IPS-20b (cell line): Measurements from ENCODE around the gene EIF3I.

Experiments used
- H3K27ac ChIP-seq: one replicate; pipeline ENCODE4 v1.5.1; 2013; ENCODE audit warnings: low read length
- H3K27me3 ChIP-seq: 2 replicates; pipeline ENCODE4 v1.6.1; 2013; ENCODE audit warnings: mild to moderate bottlenecking, low read length, inconsistent platforms; ENCODE audit not compliant: insufficient read depth
- H3K36me3 ChIP-seq: 2 replicates; pipeline ENCODE4 v1.6.1; 2013; ENCODE audit warnings: low read depth, mild to moderate bottlenecking, inconsistent platforms, low read length, moderate library complexity; ENCODE audit not compliant: insufficient read depth
- H3K4me1 ChIP-seq: 2 replicates; pipeline ENCODE4 v1.6.1; 2013; ENCODE audit warnings: mild to moderate bottlenecking, control low read depth, inconsistent platforms, low read length, moderate library complexity; ENCODE audit not compliant: insufficient read depth
- H3K4me3 ChIP-seq: 2 replicates; pipeline ENCODE4 v1.5.1; 2013; ENCODE audit warnings: mild to moderate bottlenecking, low read length, inconsistent platforms
- H3K9ac ChIP-seq: 2 replicates; pipeline ENCODE4 v1.6.1; 2013; ENCODE audit warnings: low read depth, mild to moderate bottlenecking, inconsistent platforms, low read length, moderate library complexity
- H3K9me3 ChIP-seq: 2 replicates; pipeline ENCODE4 v1.6.1; 2013; ENCODE audit warnings: mild to moderate bottlenecking, low read depth, low read length, inconsistent platforms; ENCODE audit not compliant: insufficient read depth

EIF3I gene

DNA sequence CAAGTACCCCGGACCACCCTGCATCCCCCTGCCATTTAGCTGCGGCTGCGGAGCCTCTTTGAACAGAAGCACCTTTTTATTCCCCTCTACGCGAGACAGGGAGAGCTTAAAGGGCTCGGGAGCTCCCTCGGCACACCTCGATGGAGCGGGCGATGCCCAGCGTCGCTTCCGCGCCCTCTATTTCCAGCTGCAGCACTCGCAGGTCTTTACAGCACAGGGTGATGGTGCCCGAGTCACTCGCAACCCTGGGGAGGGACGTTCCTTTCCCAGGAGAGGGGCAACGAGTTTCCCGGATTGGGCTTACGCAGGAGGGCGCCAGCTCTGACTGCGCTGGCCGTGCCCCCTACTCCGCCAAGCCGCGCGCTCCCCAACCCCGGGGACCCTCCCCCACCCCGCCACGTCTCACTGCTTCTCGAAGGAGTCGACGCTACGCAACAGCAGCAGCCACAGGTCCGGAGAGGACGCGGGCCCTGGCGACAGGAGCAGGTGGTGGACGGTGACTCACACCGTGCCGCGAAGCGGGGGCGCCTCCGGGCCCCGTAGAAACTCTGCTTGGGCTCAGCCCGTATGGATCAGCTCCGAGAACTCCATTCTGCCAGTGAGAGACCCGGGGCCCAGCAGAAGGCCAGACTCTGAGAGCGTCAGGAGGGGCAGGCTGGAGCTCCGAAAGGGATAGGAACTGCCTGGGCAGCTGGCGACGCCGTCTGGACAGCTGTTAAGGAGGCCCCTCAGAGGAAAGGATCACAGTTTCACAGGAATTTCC is 19.0 kb downstream of the EIF3I start:
- no peaks in the 10 kb centered on the region; the same call in 1 of the 2 replicates for H3K27me3 ChIP-seq
- H3K4me1 ChIP-seq: peaks cover 3% of the 10 kb centered on the region; the same call in 1 of the 2 replicates
- peaks cover under 1% of the 10 kb centered on the region; the same call in 1 of the 2 replicates for H3K36me3 ChIP-seq
- H3K27ac ChIP-seq: no peak overlapping the region
- H3K9me3 ChIP-seq: no peaks in the 10 kb centered on the region
- peak overlapping the region; percentile 88 for H3K4me3 ChIP-seq
- H3K9ac ChIP-seq: peak overlapping the region; percentile 88

DNA sequence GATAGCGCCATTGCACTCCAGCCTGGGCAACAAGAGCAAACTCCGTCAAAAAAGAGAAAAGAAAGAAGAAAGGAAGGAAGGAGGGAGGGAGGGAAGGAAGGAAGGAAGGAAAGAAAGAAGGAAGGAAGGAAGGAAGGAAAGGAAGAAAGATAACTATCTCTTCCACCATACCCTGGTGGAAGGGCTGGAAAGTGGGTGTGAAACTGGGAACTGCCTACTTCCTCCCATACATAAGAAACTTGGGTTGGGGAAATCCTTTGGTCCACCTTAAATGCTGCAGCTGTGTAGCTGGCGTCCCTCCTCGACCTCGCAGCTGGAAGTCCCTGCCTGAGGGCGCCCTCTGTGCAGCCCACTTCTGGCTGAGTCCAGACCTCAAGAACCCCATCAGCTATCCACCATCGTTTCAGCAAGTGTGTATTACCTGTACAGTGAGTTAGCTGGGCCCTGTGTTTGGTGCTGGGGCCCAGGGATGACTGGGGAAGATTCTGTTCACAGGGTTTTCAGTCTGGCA is 20.2 kb downstream of the EIF3I start:
- no peaks in the 10 kb centered on the region; the same call in 1 of the 2 replicates for H3K27me3 ChIP-seq
- H3K27ac ChIP-seq: no peak overlapping the region
- H3K9me3 ChIP-seq: no peaks in the 10 kb centered on the region
- no peak overlapping the region for H3K4me3 ChIP-seq
- peaks cover 3% of the 10 kb centered on the region; the same call in 1 of the 2 replicates for H3K4me1 ChIP-seq
- no peak overlapping the region for H3K9ac ChIP-seq
- no peaks in the 10 kb centered on the region for H3K36me3 ChIP-seq

DNA sequence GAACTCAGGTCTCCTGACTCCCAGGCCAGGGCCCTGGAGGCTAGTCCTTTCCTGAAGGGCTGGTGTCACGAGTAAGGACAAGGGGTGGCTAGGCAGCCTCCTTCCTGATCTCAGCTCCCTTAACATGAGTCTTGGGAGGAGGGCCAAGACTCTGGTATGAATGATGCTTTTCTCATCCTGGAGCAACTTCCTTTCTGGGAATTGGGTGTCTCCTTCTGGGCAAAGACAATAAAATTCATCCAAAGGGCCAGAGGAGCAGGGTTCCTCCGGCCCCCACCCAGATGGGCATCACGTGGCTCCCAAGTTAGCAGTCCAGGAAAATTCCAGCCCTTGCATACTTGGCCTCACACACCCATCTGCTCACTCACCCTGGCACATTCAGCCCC is 24.7 kb downstream of the EIF3I start, which contains the start of gene FAM167B:
Gene FAM167B, plus strand, starts transcription at position 335 of the 386 bp plus-strand sequence. CDS start 200 bp downstream, outside the sequence.
- Histone ChIP-seq H3K9ac (no peak within 1 kb of the TSS), H3K4me1 (peaks cover 18% of the 10 kb centered on the region; the same call in 1 of the 2 replicates)

DNA sequence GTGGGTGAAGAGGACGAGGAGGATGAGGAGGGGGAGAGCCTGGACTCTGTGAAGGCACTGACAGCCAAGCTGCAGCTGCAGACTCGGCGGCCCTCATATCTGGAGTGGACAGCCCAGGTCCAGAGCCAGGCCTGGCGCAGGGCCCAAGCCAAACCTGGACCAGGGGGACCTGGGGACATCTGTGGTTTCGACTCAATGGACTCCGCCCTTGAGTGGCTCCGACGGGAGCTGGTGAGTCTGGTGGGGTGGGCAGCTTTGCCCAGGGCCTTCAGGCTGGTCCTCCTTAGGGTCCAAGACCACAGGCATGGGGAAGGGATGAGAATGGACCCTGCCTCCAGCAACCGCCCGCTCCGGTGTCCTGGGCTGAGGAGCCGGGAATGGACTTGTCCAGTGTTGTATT is 25.2 kb downstream of the EIF3I start:
- no peak overlapping the region for H3K4me3 ChIP-seq
- no peak overlapping the region for H3K27ac ChIP-seq
- H3K36me3 ChIP-seq: no peaks in the 10 kb centered on the region
- H3K9ac ChIP-seq: no peak overlapping the region
- no peaks in the 10 kb centered on the region for H3K27me3 ChIP-seq
- no peaks in the 10 kb centered on the region for H3K9me3 ChIP-seq
- peaks cover 17% of the 10 kb centered on the region; the same call in 1 of the 2 replicates for H3K4me1 ChIP-seq

More for the DNA sequence above, 24.7 kb downstream of the EIF3I start, which contains the start of gene FAM167B:
- no peak within 1 kb of the TSS; the same call in 1 of the 2 replicates for H3K4me3 ChIP-seq
- no peaks in the 10 kb centered on the region for H3K9me3 ChIP-seq
- H3K27ac ChIP-seq: no peak within 1 kb of the TSS
- no peaks in the 10 kb centered on the region for H3K36me3 ChIP-seq
- H3K27me3 ChIP-seq: no peaks in the 10 kb centered on the region

DNA sequence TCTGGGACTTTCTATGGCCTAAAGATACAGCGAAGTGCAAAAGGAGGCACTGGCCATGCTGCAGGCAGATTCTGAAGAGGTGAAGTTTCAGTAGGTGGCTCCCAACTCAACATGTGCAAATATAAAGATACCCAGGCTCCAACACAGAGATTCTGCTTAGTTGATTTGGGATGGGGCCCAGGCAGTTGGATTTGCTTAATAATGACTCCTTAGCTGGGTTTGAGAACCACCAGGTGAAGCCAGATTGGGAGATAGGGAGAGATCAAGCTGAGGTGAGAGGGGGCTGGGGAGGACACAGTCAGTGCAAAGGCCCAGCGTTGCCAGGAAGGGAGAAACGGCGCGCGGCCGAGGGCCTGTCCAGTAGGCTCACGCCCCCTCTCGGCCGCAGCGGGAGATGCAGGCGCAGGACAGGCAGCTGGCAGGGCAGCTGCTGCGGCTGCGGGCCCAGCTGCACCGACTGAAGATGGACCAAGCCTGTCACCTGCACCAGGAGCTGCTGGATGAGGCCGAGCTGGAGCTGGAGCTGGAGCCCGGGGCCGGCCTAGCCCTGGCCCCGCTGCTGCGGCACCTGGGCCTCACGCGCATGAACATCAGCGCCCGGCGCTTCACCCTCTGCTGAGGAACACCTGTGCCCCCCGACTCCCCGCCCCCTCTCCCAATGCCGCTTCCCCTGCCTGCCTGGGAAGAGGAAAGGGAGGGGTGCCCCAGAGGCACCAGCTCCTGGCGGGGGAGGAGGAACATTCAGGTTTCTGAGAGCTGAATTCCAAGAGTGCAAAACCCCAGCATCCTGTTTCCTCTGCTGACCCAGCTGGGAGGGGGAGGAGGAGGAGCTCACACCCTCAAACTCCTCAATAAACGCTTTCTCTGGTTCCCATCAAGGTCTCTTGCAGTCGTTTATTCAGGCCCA is 26.0 kb downstream of the EIF3I start:
- no peaks in the 10 kb centered on the region for H3K36me3 ChIP-seq
- H3K27ac ChIP-seq: no peak overlapping the region
- no peaks in the 10 kb centered on the region for H3K9me3 ChIP-seq
- H3K4me3 ChIP-seq: peak overlapping the region; percentile 45; the same call in 1 of the 2 replicates
- peaks cover 15% of the 10 kb centered on the region; the same call in 1 of the 2 replicates for H3K4me1 ChIP-seq
- H3K27me3 ChIP-seq: no peaks in the 10 kb centered on the region
- peak overlapping the region; percentile 10; the same call in 1 of the 2 replicates for H3K9ac ChIP-seq

DNA sequence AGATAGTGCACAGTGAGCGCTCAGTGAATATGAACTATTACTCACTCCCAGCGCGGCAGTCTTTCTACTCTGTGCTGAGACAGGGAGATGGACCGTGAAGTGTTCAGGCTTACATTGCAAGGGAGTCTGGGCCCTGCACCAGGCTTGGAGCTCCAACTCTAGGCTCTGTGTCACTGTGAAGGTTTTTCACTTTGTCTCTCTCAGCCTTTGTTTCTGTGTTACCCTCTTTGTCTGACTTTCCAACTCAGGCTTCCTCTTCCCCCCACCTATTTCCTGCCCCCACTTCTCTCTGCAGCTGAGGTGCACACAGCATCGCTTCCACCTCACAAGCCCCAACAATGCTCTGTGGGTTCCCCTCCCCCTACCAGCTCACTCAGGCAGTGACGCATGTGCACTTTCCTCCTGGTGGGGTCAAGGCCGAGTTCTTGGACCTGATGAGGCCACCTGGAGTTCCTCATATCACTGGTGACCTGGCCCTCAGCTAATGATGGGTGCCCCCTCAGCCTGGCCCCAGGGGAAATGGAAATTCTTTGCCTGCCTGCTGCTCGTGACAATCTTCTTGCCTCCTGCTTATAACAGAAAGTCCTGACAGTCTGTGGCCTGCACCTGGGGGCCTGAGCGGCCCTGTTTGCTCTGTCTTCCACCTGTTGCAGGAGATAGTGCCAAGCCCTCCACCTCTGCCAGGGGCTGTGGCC is 27.8 kb downstream of the EIF3I start:
- Histone ChIP-seq H3K27me3 (no peaks in the 10 kb centered on the region), H3K27ac (no peak overlapping the region), H3K4me1 (peaks cover 15% of the 10 kb centered on the region; the same call in 1 of the 2 replicates), H3K36me3 (no peaks in the 10 kb centered on the region), H3K4me3 (no peak overlapping the region), H3K9ac (peak overlapping the region; percentile 7; the same call in 1 of the 2 replicates), H3K9me3 (no peaks in the 10 kb centered on the region)

DNA sequence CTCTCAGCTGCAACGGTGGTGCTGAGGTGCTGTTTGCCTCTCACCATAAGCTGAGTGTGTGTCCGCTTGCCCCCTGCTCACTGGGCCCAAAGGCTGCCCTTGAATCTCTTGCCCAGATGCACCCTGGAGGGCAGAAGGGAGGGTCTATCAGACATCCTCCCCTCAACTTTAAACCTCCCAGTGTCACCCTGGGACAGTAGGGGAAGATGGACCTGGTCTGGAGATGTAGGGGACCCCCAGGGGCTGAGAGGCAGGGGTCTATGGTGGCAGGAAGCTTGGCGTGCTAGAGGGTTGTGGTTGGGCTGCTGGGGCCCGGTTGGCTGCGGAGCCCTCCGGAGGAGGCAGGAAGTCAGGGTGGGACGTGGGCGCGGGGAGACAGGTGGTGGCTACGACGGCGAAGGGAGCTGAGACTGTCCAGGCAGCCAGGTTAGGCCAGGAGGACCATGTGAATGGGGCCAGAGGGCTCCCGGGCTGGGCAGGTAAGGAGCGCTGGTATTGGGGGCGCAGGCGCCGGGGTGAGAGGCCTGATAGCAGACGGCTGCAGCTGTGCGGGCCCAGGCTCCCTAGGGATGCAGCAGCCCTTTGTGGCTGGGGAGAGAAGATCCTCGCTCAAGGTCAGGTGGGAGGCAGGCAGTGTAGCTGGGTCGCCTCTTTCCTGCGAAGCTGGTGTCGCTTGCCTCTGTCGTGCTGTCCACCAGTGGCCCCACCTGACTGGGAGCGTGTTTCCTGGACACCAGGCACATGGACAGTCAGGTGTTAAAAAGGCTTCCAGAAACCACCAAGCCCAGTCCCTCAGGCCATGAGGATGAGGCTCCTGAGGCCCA is 28.9 kb downstream of the EIF3I start, which contains the start of gene LCK:
Gene LCK, plus strand, starts transcription at position 373 of the 824 bp plus-strand sequence. CDS start 23,065 bp downstream, outside the sequence.
- H3K4me1 ChIP-seq: peaks cover 15% of the 10 kb centered on the region; the same call in 1 of the 2 replicates
- H3K27ac ChIP-seq: no peak within 1 kb of the TSS
- no peak within 1 kb of the TSS for H3K4me3 ChIP-seq
- peak within 1 kb of the TSS; percentile 7; the same call in 1 of the 2 replicates for H3K9ac ChIP-seq
- no peaks in the 10 kb centered on the region for H3K9me3 ChIP-seq
- no peaks in the 10 kb centered on the region for H3K36me3 ChIP-seq
- H3K27me3 ChIP-seq: no peaks in the 10 kb centered on the region

DNA sequence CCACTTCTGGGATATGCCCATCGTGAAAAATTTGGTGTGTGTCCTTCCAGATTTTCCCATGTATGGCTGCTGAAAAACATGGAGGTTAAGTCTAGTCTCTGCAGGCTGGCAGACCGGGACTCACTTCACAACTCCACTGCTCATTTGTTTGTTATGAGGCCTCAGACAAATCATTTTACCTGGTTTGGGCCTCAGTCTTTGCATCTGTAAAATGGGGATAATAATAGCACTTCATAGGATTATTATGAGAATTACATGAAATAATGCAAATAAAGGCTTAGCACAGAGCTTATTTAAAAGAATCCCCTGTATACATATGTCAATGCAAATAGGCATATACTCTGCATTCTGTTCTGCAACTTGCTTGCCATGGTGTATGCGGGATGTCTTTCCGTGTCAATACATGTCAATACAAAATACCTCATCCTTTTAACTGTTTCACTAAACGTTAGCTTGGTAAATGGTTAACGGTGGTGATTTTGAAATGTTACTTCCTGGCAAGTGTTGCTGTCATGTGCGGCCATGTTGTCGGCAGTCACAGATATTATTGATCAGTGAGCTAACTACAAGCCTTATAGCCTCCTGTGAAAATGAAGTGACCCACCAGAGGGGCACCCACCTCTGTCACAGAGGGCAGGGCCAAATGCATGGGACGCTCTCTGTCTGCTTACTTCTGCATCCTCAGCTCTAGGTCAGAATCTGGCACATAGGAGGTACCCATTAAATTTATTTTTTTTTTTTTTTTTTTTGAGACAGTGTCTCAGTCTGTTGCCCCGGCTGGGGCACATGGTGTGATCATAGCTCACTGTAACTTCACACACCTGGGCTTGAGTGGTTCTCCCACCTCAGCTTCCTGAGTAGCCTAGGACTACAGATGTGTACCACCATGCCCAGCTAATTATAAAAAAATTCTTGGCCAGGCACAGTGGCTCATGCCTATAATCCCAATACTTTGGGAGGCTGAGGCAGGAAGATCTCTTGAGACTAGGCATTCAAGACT is 33.2 kb downstream of the EIF3I start:
- Histone ChIP-seq H3K4me1 (peaks cover 3% of the 10 kb centered on the region; the same call in 1 of the 2 replicates), H3K9ac (no peak overlapping the region), H3K27ac (no peak overlapping the region), H3K4me3 (no peak overlapping the region), H3K36me3 (no peaks in the 10 kb centered on the region), H3K27me3 (no peaks in the 10 kb centered on the region), H3K9me3 (no peaks in the 10 kb centered on the region)

DNA sequence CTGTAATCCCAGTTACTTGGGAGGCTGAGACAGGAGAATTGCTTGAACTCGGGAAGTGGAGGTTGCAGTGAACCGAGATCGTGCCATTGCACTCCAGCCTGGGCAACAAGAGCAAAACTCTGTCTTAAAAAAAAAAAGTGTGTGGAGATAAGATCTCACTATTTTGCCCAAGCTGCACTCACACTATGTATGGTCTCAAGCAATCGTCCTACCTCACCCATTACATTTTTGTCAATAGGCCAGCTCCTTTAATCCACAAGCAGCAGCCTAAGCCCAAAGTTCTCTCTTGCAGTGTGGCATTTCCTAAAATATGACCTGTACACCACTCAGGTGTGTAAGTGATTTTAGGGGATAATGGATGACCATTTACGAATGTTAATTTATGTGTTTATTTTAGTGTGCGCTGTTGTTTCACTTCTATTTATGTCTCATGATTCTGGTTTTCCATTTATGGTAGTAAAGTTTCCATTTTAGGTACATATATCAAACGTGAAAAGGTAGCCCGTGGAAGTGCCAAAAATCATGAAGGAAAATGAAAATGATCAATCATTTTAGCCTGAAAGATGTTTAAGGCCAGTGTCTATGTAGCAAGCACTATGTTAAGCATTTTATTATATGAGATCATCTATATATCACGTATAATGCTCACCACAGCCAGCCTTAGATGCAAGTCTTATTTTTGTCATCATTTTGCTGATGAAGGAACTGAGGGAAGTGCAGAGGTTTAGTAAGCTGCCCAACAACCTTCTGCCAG is 34.4 kb downstream of the EIF3I start:
- H3K4me3 ChIP-seq: no peak overlapping the region

More for the DNA sequence above, 34.4 kb downstream of the EIF3I start:
- no peaks in the 10 kb centered on the region for H3K36me3 ChIP-seq
- no peaks in the 10 kb centered on the region for H3K4me1 ChIP-seq
- no peaks in the 10 kb centered on the region for H3K27me3 ChIP-seq
- no peaks in the 10 kb centered on the region for H3K9me3 ChIP-seq
- H3K27ac ChIP-seq: no peak overlapping the region
- H3K9ac ChIP-seq: no peak overlapping the region
